GM13977 (cell line): ENCODE results near the gene NIPBL.

Experiments used
- DNase-seq: peaks from one replicate; pipeline ENCODE4 v3.0.0; 2012; ENCODE audit warnings: low spot score
- CTCF ChIP-seq: IDR thresholded peaks from 2 replicates; pipeline ENCODE4 v1.5.1; 2012; ENCODE audit warnings: mild to moderate bottlenecking, control low read depth; ENCODE audit not compliant: insufficient read depth; ENCODE audit errors: extremely low read depth, missing control alignments
- in situ Hi-C: fragments of 300-500 bp; cut with MboI; formaldehyde crosslinking; loops from one replicate; pipeline ENCODE4 v1.12.0; 2022; ENCODE audit warnings: low sequenced_read_pairs, low pct_unique_long_range_greater_than_20kb, mixed read lengths, inconsistent platforms; ENCODE audit not compliant: unreplicated experiment

NIPBL gene

GRCh38 chr5:36928947-36929346 lies 52.4 kb downstream of the NIPBL start:
- in situ Hi-C loops, result no loop called here
- TF ChIP-seq CTCF, result no peak
- no peak for DNase-seq

- no peak for TF ChIP-seq CTCF
- in situ Hi-C loops, result no loop called here
Observed at GRCh38 chr5:36929438-36929837, 52.9 kb downstream of the NIPBL start.

GRCh38 chr5:36932056-36932455 lies 55.5 kb downstream of the NIPBL start:
- in situ Hi-C loops, result no loop called here
- TF ChIP-seq CTCF, result no peak
- DNase-seq, result no peak

More at GRCh38 chr5:36929438-36929837, 52.9 kb downstream of the NIPBL start:
- DNase-seq, result no peak

GRCh38 chr5:36932699-36933098 lies 56.1 kb downstream of the NIPBL start:
- no peak for TF ChIP-seq CTCF
- in situ Hi-C loops, result no loop called here
- DNase-seq, result no peak

GRCh38 chr5:36934740-36935356 lies 58.3 kb downstream of the NIPBL start:
- in situ Hi-C loops, result no loop called here
- no peak for DNase-seq
- no peak for TF ChIP-seq CTCF

GRCh38 chr5:36935805-36936204 lies 59.2 kb downstream of the NIPBL start:
- no peak for DNase-seq
- no peak for TF ChIP-seq CTCF
- in situ Hi-C loops, result no loop called here
